HEK293 (cell line): ENCODE measurements around the gene NAP1L4.

Source experiments
- CTCF ChIP-seq: fragments of 450-650 bp; formaldehyde crosslinking; IDR thresholded peaks from 2 replicates; pipeline ENCODE4 v1.5.1; 2016; ENCODE audit warnings: missing biosample characterization, missing genetic modification characterization
- KLF1 ChIP-seq: fragments of 450-650 bp; formaldehyde crosslinking; IDR thresholded peaks from 2 replicates; pipeline ENCODE4 v1.5.1; 2016; ENCODE audit warnings: missing biosample characterization, missing genetic modification characterization
- MEIS1 ChIP-seq: sonication (generic); formaldehyde crosslinking; IDR thresholded peaks from 2 replicates; pipeline ENCODE4 v1.8.1; 2022; ENCODE audit warnings: missing genetic modification reagents, mild to moderate bottlenecking, borderline replicate concordance
- YY1 ChIP-seq: fragments of 450-650 bp; formaldehyde crosslinking; IDR thresholded peaks from 2 replicates; pipeline ENCODE4 v1.5.1; 2018; ENCODE audit warnings: missing biosample characterization, missing genetic modification characterization
- ZBTB1 ChIP-seq: fragments of 450-650 bp; formaldehyde crosslinking; IDR thresholded peaks from 2 replicates; pipeline ENCODE4 v1.5.1; 2016; ENCODE audit warnings: missing biosample characterization, missing genetic modification characterization
- ZNF354C ChIP-seq: fragments of 450-650 bp; formaldehyde crosslinking; IDR thresholded peaks from 2 replicates; pipeline ENCODE4 v1.5.1; 2016; ENCODE audit warnings: missing biosample characterization, missing genetic modification characterization, low read depth, borderline replicate concordance
- ZNF449 ChIP-seq: fragments of 450-650 bp; formaldehyde crosslinking; IDR thresholded peaks from 2 replicates; pipeline ENCODE4 v1.5.1; 2017; ENCODE audit warnings: missing biosample characterization, mild to moderate bottlenecking, missing genetic modification characterization, moderate library complexity
- TF ChIP-seq, protein P1 (sequence below): fragments of 450-650 bp; formaldehyde crosslinking; IDR thresholded peaks from 2 replicates; pipeline ENCODE4 v1.5.1; 2016; ENCODE audit warnings: missing biosample characterization, missing genetic modification characterization

GRCh38 chr11:3040881-3041280 lies 48.8 kb upstream of the NAP1L4 start:
- no peak for TF ChIP-seq MEIS1 (CRISPR knock-in tag)
- TF ChIP-seq CTCF (tag by site-specific recombination): no peak
- no peak for TF ChIP-seq KLF1
- no peak for TF ChIP-seq ZNF449 (tag by site-specific recombination)
- TF ChIP-seq ZNF354C (tag by site-specific recombination): no peak
- no peak for TF ChIP-seq YY1 (tag by site-specific recombination)
- TF ChIP-seq, protein P1, sequence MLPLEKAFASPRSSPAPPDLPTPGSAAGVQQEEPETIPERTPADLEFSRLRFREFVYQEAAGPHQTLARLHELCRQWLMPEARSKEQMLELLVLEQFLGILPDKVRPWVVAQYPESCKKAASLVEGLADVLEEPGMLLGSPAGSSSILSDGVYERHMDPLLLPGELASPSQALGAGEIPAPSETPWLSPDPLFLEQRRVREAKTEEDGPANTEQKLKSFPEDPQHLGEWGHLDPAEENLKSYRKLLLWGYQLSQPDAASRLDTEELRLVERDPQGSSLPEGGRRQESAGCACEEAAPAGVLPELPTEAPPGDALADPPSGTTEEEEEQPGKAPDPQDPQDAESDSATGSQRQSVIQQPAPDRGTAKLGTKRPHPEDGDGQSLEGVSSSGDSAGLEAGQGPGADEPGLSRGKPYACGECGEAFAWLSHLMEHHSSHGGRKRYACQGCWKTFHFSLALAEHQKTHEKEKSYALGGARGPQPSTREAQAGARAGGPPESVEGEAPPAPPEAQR (tag by site-specific recombination): no peak
- no peak for TF ChIP-seq ZBTB1 (tag by site-specific recombination)
